Sigmoid colon (tissue), 7 donors: ENCODE data around the gene SLC9A3. TPM values are rescaled to one million over a fixed set of nuclear protein-coding genes. Genes with fewer than 3 reads are reported as not detected.

Experiments used
- DNase-seq: peaks from one replicate; pipeline ENCODE4 v3.0.0-alpha.2; 2019
- H3K27ac ChIP-seq, 4 donors: fragments of 200-600 bp; sonication (generic); one replicate each; pipeline ENCODE4 v1.5.1; 2016 to 2019; ENCODE audit warnings: mild to moderate bottlenecking in 1 of 4
- H3K27me3 ChIP-seq, 3 donors: fragments of 200-600 bp; sonication (generic); one replicate each; pipeline ENCODE4 v1.5.1; 2019; ENCODE audit warnings: mild to moderate bottlenecking in 1 of 3
- H3K36me3 ChIP-seq, 4 donors: fragments of 200-600 bp; sonication (generic); one replicate each; pipeline ENCODE4 v1.5.1; 2016 to 2019
- H3K4me1 ChIP-seq, 4 donors: fragments of 200-600 bp; sonication (generic); one replicate each; pipeline ENCODE4 v1.5.1; 2017 to 2019
- H3K4me3 ChIP-seq, 4 donors: fragments of 200-600 bp; sonication (generic); one replicate each; pipeline ENCODE4 v1.5.1; 2017 to 2019; ENCODE audit warnings: mild to moderate bottlenecking in 2 of 4, moderate library complexity in 1 of 4
- H3K9me3 ChIP-seq, 4 donors: fragments of 200-600 bp in 3 of 4; sonication (generic) in 3 of 4; one replicate each; pipeline versions ENCODE4 v1.5.1 to v1.6.1; 2013 to 2019
- CTCF ChIP-seq, 4 experiments: fragments of 450-650 bp in 3 of 4; fragments of 200-600 bp in 1 of 4; IDR thresholded peaks; one replicate each; pipeline ENCODE4 v1.5.1; 2016 to 2019; ENCODE audit warnings: antibody characterized with exemption in 4 of 4, mild to moderate bottlenecking in 3 of 4, moderate library complexity in 2 of 4
- EP300 ChIP-seq, 4 donors: sonication (generic); formaldehyde crosslinking; IDR thresholded peaks; one replicate each; pipeline ENCODE4 v1.6.1; 2017; ENCODE audit warnings: antibody characterized with exemption in 4 of 4
- POLR2A ChIP-seq, 2 donors: fragments of 450-650 bp; IDR thresholded peaks; one replicate each; pipeline ENCODE4 v1.6.1; 2016; ENCODE audit warnings: antibody characterized with exemption in 2 of 2, mild to moderate bottlenecking in 2 of 2, moderate library complexity in 2 of 2
- POLR2AphosphoS5 ChIP-seq, 4 donors: sonication (generic); formaldehyde crosslinking; IDR thresholded peaks; one replicate each; pipeline ENCODE4 v1.6.1; 2017; ENCODE audit warnings: antibody characterized with exemption in 4 of 4
- WGBS, 2 donors: extraction: QIAGEN DNeasy Blood & Tissue Kit; methylation state at CpG; one replicate each; pipeline ENCODE4 v1.1.7; 2013; 5-methylcytosine and 5-hydroxymethylcytosine counted together
- intact Hi-C: fragments of 100-400 bp; cut with DNase I; formaldehyde crosslinking; loops from one replicate; pipeline ENCODE4 v1.15.1; 2023
- polyA plus RNA-seq, 3 donors: library from polyadenylated mRNA; stranded (reverse); fragments of 200-250 nt; gene quantifications; one replicate each; pipeline ENCODE4 v1.2.3, GENCODE V29; 2013
- total RNA-seq, 4 donors: library from RNA; depleted of rRNA; stranded (reverse); fragments of >200 nt; gene quantifications; one replicate each; pipeline ENCODE4 v1.1.0, GENCODE V29; 2016
- donor health status: healthy with polysubstance abuse.
- donor health status: Bipolar disorder and iron deficiency.
- donor health status: healthy.

SLC9A3 gene
- total and polyA plus RNA-seq, 7 donors = 0.83 to 51.3 (median 2.5) TPM

GRCh38 chr5:491119-491855, 33.0 kb downstream of the SLC9A3 start:
- 77 to 93% methylated on average over 52 of the region's 52 CpGs for WGBS, 2 donors
- no peak for DNase-seq
- Histone ChIP-seq H3K4me1 (no peaks in the 10 kb centered on the region), H3K4me3 (no peak overlapping the region), H3K36me3 (no peaks in the 10 kb centered on the region), H3K9me3 (no peaks in the 10 kb centered on the region), H3K27me3 (peaks cover 0 to 40% (median 12%) of the 10 kb centered on the region in 3 donors), H3K27ac (no peak overlapping the region)
- intact Hi-C loops = no loop called here
- TF ChIP-seq POLR2A (IDR thresholded peaks at IDR 0.05) = no peak
- no peak for TF ChIP-seq EP300 (IDR thresholded peaks at IDR 0.05)
- no peak for TF ChIP-seq CTCF (IDR thresholded peaks at IDR 0.05)
- no peak for TF ChIP-seq POLR2AphosphoS5 (IDR thresholded peaks at IDR 0.05)

GRCh38 chr5:490116-491106, 33.8 kb downstream of the SLC9A3 start:
- H3K9me3 ChIP-seq = no peaks in the 10 kb centered on the region
- H3K36me3 ChIP-seq = no peaks in the 10 kb centered on the region
- no peaks in the 10 kb centered on the region for H3K4me1 ChIP-seq
- no peak overlapping the region for H3K4me3 ChIP-seq
- 76 to 87% methylated on average over 48 of the region's 48 CpGs for WGBS, 2 donors
- no peak overlapping the region for H3K27ac ChIP-seq
- TF ChIP-seq POLR2AphosphoS5 (IDR thresholded peaks at IDR 0.05) (no peak), EP300 (IDR thresholded peaks at IDR 0.05) (no peak), CTCF (IDR thresholded peaks at IDR 0.05) (no peak), POLR2A (IDR thresholded peaks at IDR 0.05) (no peak)
- H3K27me3 ChIP-seq = peaks cover 0 to 44% (median 17%) of the 10 kb centered on the region in 3 donors
- DNase-seq = no peak
- intact Hi-C loops = no loop called here

GRCh38 chr5:489689-490080, 34.6 kb downstream of the SLC9A3 start:
- Histone ChIP-seq H3K9me3 (no peaks in the 10 kb centered on the region), H3K4me3 (no peak overlapping the region), H3K36me3 (no peaks in the 10 kb centered on the region), H3K4me1 (no peaks in the 10 kb centered on the region), H3K27me3 (peaks cover 0 to 52% (median 17%) of the 10 kb centered on the region in 3 donors), H3K27ac (no peak overlapping the region)
- intact Hi-C loops = no loop called here
- WGBS, 2 donors = 63 to 80% methylated on average over 21 of the region's 21 CpGs
- DNase-seq = no peak
- TF ChIP-seq POLR2A (IDR thresholded peaks at IDR 0.05) = no peak
- TF ChIP-seq EP300 (IDR thresholded peaks at IDR 0.05) = no peak
- TF ChIP-seq CTCF (IDR thresholded peaks at IDR 0.05) = no peak
- TF ChIP-seq POLR2AphosphoS5 (IDR thresholded peaks at IDR 0.05) = no peak

- no peak for TF ChIP-seq EP300 (IDR thresholded peaks at IDR 0.05)
- no peak for TF ChIP-seq POLR2AphosphoS5 (IDR thresholded peaks at IDR 0.05)
- TF ChIP-seq CTCF (IDR thresholded peaks at IDR 0.05) = no peak
- no peak for TF ChIP-seq POLR2A (IDR thresholded peaks at IDR 0.05)
- DNase-seq = no peak
- 45 to 72% methylated on average over 40 of the region's 40 CpGs for WGBS, 2 donors
- Histone ChIP-seq H3K27ac (no peak overlapping the region), H3K36me3 (no peaks in the 10 kb centered on the region), H3K4me1 (no peaks in the 10 kb centered on the region), H3K9me3 (no peaks in the 10 kb centered on the region), H3K4me3 (no peak overlapping the region), H3K27me3 (peaks cover 0 to 55% (median 17%) of the 10 kb centered on the region in 3 donors)
- intact Hi-C loops = no loop called here
Observed at GRCh38 chr5:488744-489688, 35.2 kb downstream of the SLC9A3 start.
